Astrocyte of the spinal cord (primary cell): Measurements from ENCODE around the gene PDE6G.

ENCODE experiments used
- DNase-seq: peaks from one replicate; pipeline ENCODE4 v3.0.0; 2011; ENCODE audit warnings: low read depth, low spot score
- H3K4me3 ChIP-seq: 2 replicates; pipeline ENCODE4 v1.5.1; 2011; ENCODE audit warnings: low read depth, mild to moderate bottlenecking, low read length, moderate library complexity
- in situ Hi-C: cut with HindIII; loops from 2 replicates; pipeline ENCODE4 v1.10.0; 2017; ENCODE audit warnings: low sequenced_read_pairs
- TF ChIP-seq, protein P1 (sequence below): IDR thresholded peaks from 2 replicates; pipeline ENCODE4 v1.5.1; 2012; ENCODE audit warnings: low read depth, mild to moderate bottlenecking, low read length, inconsistent platforms

The PDE6G gene

DNA sequence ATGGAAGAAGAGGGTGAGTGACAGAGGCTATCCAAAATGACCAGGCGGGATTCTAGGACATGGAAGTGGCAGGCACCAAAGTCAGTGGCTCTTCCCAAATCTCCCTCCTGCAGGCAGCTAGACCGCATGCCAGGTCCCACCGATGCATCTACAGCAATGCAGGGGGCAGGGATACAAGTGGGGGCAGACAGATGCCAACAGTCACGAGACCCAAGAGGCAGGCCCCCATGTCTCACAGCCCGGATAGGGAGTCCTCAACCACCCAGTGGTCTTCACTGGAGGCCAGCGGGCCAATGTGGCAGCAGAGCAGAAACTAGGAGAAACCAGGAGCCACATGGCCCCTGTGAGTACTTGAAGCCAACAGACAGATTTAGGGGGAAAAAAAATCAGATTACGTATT is 39.5 kb downstream of the PDE6G start:
- no peak for DNase-seq
- in situ Hi-C loops, result no loop called here
- no peak overlapping the region for H3K4me3 ChIP-seq
- TF ChIP-seq, protein P1, sequence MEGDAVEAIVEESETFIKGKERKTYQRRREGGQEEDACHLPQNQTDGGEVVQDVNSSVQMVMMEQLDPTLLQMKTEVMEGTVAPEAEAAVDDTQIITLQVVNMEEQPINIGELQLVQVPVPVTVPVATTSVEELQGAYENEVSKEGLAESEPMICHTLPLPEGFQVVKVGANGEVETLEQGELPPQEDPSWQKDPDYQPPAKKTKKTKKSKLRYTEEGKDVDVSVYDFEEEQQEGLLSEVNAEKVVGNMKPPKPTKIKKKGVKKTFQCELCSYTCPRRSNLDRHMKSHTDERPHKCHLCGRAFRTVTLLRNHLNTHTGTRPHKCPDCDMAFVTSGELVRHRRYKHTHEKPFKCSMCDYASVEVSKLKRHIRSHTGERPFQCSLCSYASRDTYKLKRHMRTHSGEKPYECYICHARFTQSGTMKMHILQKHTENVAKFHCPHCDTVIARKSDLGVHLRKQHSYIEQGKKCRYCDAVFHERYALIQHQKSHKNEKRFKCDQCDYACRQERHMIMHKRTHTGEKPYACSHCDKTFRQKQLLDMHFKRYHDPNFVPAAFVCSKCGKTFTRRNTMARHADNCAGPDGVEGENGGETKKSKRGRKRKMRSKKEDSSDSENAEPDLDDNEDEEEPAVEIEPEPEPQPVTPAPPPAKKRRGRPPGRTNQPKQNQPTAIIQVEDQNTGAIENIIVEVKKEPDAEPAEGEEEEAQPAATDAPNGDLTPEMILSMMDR, result no peak

DNA sequence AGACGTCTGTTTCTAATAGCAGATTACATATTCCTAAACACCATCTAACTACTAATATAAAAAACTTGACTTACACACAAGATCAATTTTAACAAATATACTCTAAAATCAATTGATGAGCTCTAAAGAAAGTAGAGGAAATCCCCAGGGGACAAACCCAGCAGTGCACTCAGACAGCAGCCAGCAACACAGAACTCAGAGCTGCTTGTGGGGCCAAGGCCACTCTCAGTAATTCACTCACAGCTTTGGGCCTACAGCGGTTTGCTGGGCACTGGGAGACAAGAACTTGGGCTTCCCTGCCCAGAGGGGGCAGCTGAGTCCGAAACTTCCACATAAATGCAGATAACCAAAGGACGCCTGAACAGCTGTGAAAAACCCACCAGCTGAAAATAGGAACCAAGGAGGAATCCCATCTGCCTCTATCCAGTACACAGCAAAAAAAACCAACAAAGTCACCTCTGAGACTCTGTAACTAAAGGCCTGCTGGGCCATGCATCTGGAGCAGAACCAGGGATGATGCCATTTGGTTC is 40.9 kb downstream of the PDE6G start:
- DNase-seq, result no peak
- in situ Hi-C loops, result no loop called here
- no peak overlapping the region for H3K4me3 ChIP-seq
- TF ChIP-seq, protein P1, result no peak

GRCh38 chr17:81612172-81612970 is 44.0 kb downstream of the PDE6G start:
- in situ Hi-C loops, result no loop called here
- DNase-seq, result no peak
- no peak overlapping the region for H3K4me3 ChIP-seq
- TF ChIP-seq, protein P1, result no peak

GRCh38 chr17:81609541-81610311 is 46.6 kb downstream of the PDE6G start:
- in situ Hi-C loops, result no loop called here
- H3K4me3 ChIP-seq, result no peak overlapping the region
- DNase-seq, result no peak
- TF ChIP-seq, protein P1, result no peak

DNA sequence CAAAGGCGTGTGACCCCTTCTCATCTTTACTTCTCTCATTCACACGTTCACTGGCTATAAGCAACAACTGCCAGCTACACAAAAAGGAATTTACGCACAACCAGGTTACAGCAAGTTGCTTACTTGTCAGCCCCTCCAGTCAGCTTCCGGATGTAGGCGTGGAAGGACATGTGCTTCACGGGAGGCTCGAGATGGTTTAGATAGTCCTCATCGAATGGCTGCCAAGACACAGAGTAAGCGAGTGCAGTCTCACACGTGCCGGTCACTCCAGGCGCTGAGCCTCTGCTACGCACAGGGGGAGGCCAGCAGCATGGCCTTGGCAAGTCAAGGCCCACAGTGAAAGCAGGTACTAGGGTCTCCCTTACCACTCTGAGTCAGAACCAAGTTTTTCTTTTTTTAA is 47.7 kb downstream of the PDE6G start:
- TF ChIP-seq, protein P1, result no peak
- in situ Hi-C loops, result no loop called here
- H3K4me3 ChIP-seq, result no peak overlapping the region
- DNase-seq, result no peak

DNA sequence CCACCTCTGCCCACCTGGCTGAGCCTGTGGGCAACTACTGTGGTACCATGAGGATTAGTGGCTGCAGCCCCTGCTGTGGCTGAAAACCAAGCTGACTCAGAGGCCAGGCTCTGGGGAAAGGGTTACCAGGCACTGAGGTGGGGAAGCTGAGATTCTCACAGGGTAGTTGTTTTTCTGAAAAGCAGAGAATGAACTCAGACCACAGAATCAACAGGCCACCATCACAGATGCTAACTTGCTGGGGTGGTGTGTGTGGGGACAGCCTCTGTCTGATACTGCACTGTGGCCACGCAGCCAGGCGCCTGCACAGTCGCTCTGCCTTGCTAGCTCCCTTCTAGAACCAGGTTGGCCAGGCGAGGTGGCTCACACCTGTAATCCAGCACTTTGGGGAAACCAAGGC is 48.3 kb downstream of the PDE6G start:
- in situ Hi-C loops, result no loop called here
- no peak overlapping the region for H3K4me3 ChIP-seq
- peak; percentile 50 for DNase-seq

More for the DNA sequence above, 48.3 kb downstream of the PDE6G start:
- TF ChIP-seq, protein P1, result no peak
